ENCODE results near the gene ZSCAN30.
"Not testable (repeated sequence)": the region's sequence is repeated elsewhere in the genome, so short reads cannot be mapped to it uniquely, and the experiment has no call there.

- not testable (repeated sequence) for TF ChIP-seq POLR2A (IDR thresholded peaks at IDR 0.05; ENCODE audit: low read depth, low read length); POLR2AphosphoS5 (IDR thresholded peaks at IDR 0.05; ENCODE audit: low read depth, low read length); TAF1 (IDR thresholded peaks at IDR 0.05; ENCODE audit: borderline replicate concordance, low read depth, low read length)
Observed at GRCh38 chr18:35219331-35219730, 70.7 kb downstream of the ZSCAN30 start.
